NCI-H345 treated with DMSO at 0.1 percent for 48 hours (cell line): ENCODE results near the gene ARHGAP26.
"Not testable (repeated sequence)": the region's sequence is repeated elsewhere in the genome, so short reads cannot be mapped to it uniquely, and the experiment has no call there.

Experiments
- DNase-seq: peaks from one replicate; lab custom pipeline; 2025; ENCODE audit not compliant: unreplicated experiment; lab: John Stamatoyannopoulos, UW

Gene ARHGAP26

DNA sequence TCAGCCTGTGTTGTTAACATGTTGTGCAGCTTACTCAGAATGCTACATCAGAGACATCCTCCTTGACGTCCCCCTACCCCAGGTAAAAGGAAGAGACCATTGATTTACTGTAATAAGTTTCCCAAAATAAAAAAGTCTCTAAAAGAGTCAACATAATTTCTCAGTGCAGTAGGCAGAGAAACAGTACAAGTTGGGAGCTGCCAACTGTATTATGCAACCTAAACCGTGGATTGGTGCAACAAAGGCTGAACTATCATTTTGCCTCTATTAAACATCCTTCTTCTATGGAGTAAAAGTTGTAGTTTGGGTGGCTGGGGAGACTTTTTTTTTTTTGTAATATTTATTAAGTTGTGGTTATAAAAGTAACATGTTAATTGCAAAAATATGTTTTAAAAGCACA is 425.3 kb downstream of the ARHGAP26 start:
- no peak for DNase-seq

DNA sequence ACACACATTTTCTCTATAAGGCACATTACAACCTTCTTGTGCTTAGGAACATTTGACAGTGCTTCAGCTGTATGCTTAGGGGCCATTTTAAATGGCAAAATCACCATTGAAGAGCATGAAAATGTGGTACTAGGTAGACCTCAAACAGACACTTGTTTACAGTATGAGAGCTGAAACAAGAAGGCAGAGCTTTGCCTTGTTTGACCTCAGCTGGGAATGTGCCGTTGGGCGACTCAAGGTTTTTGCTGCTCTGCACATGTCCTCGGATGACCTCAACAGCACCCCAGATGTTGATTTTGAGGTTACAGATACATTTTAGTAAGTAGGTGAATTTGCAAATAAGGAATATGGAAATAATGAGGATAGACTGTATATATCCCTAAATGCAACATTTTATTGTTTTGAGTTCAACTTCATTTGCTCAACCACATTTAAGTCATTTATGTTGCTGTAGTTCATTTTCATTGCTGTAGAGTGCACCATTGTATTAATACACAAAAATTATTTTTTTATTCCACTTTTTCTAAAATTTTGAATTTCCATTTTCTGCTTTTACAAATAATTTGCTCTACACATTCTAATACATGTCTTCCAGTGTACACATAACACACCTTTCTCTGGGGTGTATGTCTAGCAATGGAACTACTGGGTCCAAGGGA is 426.6 kb downstream of the ARHGAP26 start:
- DNase-seq: no peak

- no peak for DNase-seq
Measured at GRCh38 chr5:143197260-143197656, 427.1 kb downstream of the ARHGAP26 start.

DNA sequence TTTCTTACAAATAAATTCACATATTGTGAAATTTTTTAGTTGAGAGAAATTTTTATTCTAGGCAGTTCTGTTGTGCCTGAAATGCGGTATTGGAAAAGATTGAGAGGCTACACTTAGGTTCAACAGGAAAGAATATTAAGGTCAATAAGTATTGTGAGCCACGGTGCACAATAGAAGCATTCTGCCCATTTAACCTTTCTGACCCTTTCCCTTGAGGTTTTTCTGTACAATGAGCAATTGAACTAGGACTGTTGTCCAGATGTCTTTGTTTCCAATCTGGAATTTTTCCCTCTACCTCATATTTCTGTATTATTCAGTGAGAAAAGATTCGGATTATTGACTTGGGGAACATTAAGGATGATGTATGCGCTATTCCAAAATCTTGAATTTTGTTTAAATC is 428.2 kb downstream of the ARHGAP26 start:
- DNase-seq: no peak

GRCh38 chr5:143199161-143199560 is 429.0 kb downstream of the ARHGAP26 start:
- DNase-seq: no peak

GRCh38 chr5:143199843-143200242 is 429.7 kb downstream of the ARHGAP26 start:
- DNase-seq: no peak

- no peak for DNase-seq
Measured at GRCh38 chr5:143200781-143201398, 430.7 kb downstream of the ARHGAP26 start.

DNA sequence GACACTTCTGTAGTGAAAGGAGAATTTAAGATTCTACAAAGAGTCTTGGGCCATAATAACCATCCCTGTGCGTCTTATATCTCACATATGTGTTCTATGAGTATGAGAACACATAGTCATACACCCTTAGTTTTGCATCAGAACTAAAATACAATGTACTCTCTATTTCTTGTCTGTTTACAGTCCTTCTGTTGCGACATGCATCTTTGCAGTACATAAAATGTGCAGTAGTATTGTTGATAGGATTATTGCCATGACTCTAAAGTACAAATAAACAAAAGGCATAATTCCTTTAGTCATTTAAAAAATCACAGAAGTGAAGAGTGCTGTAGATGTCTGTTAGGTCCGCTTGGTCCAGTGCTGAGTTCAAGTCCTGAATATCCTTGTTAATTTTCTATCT is 431.4 kb downstream of the ARHGAP26 start:
- DNase-seq: no peak

GRCh38 chr5:143203301-143203956 is 433.3 kb downstream of the ARHGAP26 start:
- not testable (repeated sequence) for DNase-seq

DNA sequence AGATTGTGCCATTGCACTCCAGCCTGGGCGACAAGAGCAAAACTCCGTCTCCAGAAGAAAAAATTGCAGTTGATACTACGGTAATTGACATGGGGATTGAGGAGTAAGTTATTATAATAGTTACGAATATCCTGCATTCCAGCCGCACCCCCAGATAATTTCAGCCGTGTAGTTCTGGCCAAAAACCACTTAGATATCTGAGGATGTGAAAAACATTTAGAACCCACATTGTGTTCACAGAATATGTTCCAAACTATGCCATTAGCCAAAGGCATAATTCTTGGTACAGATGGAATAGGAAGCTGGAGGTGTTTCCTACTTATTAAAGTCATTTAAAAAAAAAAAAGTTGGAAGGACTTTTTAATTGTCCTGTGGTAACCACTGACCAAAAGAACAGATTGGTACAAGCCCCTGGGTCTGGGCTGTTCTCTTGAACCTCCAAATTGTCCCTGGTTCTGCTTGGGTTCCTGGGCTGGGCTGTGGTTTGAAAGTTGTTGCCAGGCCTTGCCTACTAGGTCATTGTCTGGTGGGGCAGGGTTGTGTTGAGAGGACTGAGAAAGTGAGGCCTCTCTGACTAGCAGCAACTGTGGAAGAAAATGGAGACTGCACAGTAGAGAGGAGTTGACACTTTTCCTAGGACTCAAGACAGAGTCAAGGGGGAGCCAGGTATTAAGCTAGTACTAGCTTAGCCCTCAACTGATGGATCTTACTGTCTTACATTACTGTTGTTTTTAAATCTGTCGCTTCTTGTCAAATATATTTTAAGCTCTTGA is 434.5 kb downstream of the ARHGAP26 start:
- DNase-seq: no peak

DNA sequence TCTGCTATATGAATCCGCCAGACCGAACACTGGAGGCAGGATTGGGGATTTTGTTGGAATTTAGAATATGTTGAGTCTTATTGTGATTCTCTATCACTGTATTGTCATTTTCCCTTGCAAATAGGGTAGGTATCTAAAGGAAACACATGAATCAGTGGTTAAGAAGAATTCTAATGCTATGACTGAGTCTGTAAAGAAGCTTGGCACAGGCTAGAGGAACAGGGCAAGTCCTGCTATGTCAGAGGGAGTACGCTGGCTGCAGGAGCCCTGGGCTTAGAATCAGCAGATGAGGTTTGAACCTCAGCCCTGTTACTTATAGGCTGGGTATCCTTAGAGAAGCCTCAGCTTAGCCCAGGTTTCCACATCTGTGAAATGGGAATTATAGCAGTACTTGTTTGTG is 435.2 kb downstream of the ARHGAP26 start:
- no peak for DNase-seq

DNA sequence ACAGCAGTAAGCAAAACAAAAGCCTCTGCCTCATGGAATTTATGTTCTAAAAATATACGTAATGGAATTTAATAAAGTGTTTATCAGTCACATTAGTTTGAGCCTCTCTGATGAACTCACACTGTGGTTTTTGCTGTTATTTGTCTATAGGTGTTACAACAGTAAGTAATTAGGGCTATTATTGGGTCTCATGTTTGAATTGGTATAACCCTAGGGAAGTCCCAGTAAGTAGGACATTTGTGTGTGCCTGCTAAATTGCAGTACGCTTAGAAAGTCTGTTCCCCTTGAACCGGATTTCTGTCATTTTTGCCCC is 435.7 kb downstream of the ARHGAP26 start:
- no peak for DNase-seq

DNA sequence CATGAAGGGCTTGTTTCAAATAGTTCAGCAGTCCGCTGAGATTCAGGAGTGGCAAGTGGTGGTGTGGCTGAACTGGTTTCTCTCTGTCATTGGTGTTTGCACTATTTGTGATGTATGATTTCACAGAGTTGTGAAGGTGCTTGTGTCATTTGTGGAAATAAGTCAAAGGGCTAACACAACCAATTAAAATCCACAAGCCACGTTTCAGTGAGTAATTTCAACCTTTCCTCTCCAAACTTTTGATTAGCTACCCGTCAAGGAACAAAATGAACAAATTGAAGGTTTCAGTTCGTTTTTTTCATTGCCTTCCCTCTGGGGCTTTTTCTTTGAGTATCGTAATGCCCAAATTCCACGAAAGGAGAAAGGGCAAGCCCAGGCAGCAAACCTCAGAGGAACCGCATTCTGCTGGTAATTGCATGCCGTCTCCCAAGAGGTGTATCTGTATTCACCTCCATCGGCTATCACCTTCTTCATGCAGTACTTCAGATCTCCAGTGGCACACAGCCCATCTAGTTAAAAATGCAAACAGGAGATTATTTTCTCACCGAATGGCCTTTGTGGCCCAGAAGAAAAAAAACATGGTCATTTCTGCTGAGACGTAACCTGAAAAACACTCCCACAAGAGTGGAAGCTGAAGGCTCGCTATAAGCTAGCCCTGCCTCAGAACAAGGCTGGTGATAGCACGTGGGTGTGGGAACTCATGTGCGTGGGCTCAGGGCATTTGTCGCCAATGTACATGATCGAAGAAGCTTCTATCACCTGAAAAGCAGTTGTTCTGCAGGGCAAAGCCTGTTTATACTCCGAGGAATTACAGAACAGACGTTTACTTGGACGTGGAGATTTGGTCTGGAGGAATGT is 436.2 kb downstream of the ARHGAP26 start:
- no peak for DNase-seq

DNA sequence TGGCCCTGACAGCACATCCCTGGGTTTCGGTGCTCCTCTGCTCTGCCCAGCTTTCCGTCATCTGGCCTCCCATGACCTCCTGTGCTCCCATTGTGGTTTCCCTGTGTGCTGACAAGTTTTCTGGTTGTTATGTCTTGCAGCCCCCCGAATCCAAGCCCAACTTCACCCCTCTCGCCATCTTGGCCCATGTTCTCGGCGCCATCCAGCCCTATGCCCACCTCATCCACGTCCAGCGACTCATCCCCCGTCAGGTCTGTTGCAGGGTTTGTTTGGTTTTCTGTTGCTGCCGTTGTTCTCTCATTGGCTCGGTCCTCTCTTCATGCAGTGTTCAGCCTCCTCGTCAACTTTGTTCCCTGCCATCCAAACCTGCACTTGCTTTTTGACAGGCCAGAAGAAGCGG is 436.9 kb downstream of the ARHGAP26 start:
- no peak for DNase-seq

DNA sequence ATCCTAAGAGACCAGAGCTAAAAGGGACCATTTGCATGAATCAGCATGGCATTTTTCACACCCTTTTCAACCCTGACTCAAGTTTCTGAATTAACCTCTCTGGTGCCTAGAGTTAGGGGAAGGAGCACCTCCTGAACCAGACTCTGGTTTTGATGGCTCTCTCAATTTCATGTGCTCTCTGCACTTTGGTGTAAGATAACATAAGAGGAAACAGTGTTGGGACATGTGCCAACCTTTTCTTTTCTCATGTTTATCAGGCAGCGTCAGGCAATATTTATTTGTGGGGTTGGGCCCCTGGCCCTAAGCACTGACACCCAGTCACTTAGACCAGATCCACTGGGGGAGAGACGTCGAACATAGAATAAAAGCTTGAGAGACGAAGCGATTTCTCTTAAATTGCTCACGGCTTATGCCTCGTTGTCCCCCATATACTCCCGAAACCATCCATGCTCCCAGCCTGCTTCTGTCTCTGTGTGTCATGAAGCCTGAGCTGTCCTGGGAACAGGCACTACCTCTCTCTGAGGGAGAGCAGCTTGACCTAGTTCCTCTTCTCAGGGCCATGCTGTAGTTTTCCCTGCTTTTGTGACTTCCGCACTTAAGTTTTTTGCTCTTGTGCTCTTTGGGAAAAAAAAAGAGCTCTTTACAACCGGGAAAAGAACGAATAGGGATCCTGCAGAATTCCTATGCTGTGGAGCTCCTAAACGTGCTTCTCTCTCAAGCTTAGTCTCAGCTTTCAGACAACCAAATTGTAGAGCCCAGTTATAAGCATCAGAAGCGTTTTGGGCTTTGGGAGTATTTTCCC is 437.6 kb downstream of the ARHGAP26 start:
- peak; percentile 15 for DNase-seq

DNA sequence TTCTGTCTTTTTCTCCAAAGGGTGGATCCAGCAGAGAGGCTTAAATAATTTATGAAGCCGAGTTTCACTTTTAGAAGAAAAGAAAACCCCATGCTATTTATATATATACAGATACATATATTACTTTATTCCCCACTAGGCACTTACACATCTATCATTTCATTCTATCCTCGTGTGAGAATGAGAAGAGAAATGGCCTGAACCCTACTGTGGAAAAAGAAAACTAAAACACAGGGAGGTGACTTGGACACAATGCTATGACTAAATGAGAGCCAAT is 438.1 kb downstream of the ARHGAP26 start:
- no peak for DNase-seq

DNA sequence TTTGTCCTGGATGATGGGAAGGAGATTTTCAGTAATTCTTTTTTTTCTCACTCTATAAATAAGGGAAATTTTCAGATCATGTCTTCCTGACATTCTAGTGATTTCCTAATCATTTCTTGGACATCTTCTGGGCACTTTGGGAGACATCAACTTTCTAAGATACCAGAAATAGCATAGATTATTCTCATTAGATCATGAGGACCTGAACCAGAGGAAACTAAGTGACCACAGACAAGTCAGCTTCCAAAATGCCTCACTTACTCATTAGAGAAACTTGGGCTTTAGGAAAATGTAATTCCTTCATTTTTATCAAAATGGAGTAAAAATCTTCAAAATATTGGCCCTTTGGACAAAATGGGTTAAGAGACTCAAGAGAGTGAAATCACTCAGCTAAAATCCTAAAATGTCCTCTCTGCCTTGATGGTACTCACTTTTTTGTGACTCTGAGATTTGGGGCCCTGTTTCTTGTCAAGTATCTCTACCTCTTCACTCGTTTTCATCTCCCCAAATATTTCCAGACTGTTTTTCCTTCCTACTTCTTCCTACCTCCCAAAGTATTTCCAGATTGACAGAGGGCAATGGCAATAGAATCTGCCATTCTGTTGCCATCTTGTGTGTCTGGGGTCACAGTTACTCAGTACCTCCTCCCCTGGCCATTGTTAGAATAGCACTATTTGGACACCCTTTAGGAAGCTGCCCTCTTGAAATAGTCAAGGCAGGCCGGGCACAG is 438.8 kb downstream of the ARHGAP26 start:
- DNase-seq: no peak

DNA sequence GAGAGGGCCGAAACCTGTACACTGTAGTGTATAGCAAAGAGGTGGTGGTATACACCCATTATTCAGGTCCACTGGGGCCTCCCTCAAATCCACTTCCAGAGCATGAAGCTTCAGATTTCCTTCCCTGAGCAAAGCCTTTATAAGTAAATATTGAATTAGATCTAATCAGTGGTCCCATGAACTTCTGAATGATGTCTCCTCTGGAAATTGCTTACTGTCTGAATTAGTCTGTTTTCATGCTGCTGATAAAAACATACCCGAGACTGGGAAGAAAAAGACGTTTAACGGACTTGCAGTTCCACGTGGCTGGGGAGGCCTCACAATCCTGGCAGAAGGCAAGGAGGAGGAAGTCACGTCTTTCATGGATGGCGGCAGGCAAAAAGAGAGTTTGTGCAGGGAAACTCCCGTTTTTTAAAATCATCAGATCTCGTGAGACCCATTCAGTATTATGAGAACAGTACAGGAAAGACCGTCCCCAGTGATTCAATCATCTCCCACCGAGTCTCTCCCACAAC is 439.8 kb downstream of the ARHGAP26 start:
- no peak for DNase-seq

- no peak for DNase-seq
Measured at GRCh38 chr5:143210576-143210975, 440.4 kb downstream of the ARHGAP26 start.

- no peak for DNase-seq
Measured at GRCh38 chr5:143212261-143212660, 442.1 kb downstream of the ARHGAP26 start.
